HepG2 (cell line): ENCODE results near the gene RAPGEF5. TPM values are rescaled to one million over a fixed set of nuclear protein-coding genes. Genes with fewer than 3 reads are reported as not detected.

Source experiments
- ATF7-NPFF ChIP-seq: sonication (generic); formaldehyde crosslinking; IDR thresholded peaks from 2 replicates; pipeline ENCODE4 v1.8.1; 2023; ENCODE audit warnings: mild to moderate bottlenecking, low read depth, missing genetic modification reagents, moderate library complexity
- CEBPG ChIP-seq: IDR thresholded peaks from 2 replicates; pipeline ENCODE4 v1.6.1; 2016
- FOXK1 ChIP-seq: sonication (generic); formaldehyde crosslinking; IDR thresholded peaks from 2 replicates; pipeline ENCODE4 v1.4.0; 2020; ENCODE audit warnings: low read depth, missing genetic modification reagents, borderline replicate concordance
- GABPB1 ChIP-seq: IDR thresholded peaks from 2 replicates; pipeline ENCODE4 v1.6.1; 2016; ENCODE audit warnings: mild to moderate bottlenecking, missing genetic modification reagents, moderate library complexity, missing compliant biosample characterization
- KDM6A ChIP-seq: IDR thresholded peaks from 2 replicates; pipeline ENCODE4 v1.6.1; 2016; ENCODE audit warnings: low read depth
- KLF15 ChIP-seq: sonication (generic); formaldehyde crosslinking; IDR thresholded peaks from 2 replicates; pipeline ENCODE4 v1.8.1; 2023; ENCODE audit warnings: borderline replicate concordance, mild to moderate bottlenecking, inconsistent platforms, missing genetic modification reagents, mixed read lengths
- MXD4 ChIP-seq: IDR thresholded peaks from 2 replicates; pipeline ENCODE4 v1.6.1; 2016; ENCODE audit warnings: mild to moderate bottlenecking, missing biosample characterization, missing genetic modification reagents
- MYC ChIP-seq: sonication (generic); formaldehyde crosslinking; IDR thresholded peaks from 2 replicates; pipeline ENCODE4 v1.9.0; 2021; ENCODE audit warnings: missing genetic modification reagents, borderline replicate concordance
- NCOA1 ChIP-seq: sonication (generic); formaldehyde crosslinking; IDR thresholded peaks from 2 replicates; pipeline ENCODE4 v1.9.0; 2021; ENCODE audit warnings: missing genetic modification reagents
- RAD21 ChIP-seq: fragments of 450-650 bp; formaldehyde crosslinking; IDR thresholded peaks from 2 replicates; pipeline ENCODE4 v1.5.0; 2020; ENCODE audit warnings: mild to moderate bottlenecking
- RELA ChIP-seq: sonication (generic); formaldehyde crosslinking; IDR thresholded peaks from 2 replicates; pipeline ENCODE4 v1.4.0; 2020; ENCODE audit warnings: missing genetic modification reagents
- THAP7 ChIP-seq: sonication (generic); formaldehyde crosslinking; IDR thresholded peaks from 2 replicates; pipeline ENCODE4 v1.8.1; 2023; ENCODE audit warnings: mild to moderate bottlenecking, missing genetic modification reagents
- UBTF ChIP-seq: sonication (generic); formaldehyde crosslinking; IDR thresholded peaks from 2 replicates; pipeline ENCODE4 v1.4.0; 2020; ENCODE audit warnings: mild to moderate bottlenecking, missing genetic modification reagents
- ZMYM4 ChIP-seq: sonication (generic); formaldehyde crosslinking; IDR thresholded peaks from 2 replicates; pipeline ENCODE4 v1.8.1; 2023; ENCODE audit warnings: mild to moderate bottlenecking, missing genetic modification reagents
- ZNF256 ChIP-seq: sonication (generic); formaldehyde crosslinking; conservative IDR thresholded peaks from 2 replicates; pipeline ENCODE4 v1.4.0; 2020; ENCODE audit warnings: missing genetic modification reagents
- ZNF616 ChIP-seq: sonication (generic); formaldehyde crosslinking; IDR thresholded peaks from 2 replicates; pipeline ENCODE4 v1.5.0; 2020; ENCODE audit warnings: low read depth, mild to moderate bottlenecking, missing genetic modification reagents
- polyA plus RNA-seq, 8 experiments: library from polyadenylated mRNA; depleted of rRNA in 3 of 8; stranded (reverse) in 7 of 8; unstranded in 1 of 8; fragments of >200 nt; fragmentation: Illumina TruSeq in 4 of 8; extraction: Trizol in 4 of 8; gene quantifications; 2 replicates each; pipeline versions ENCODE4 v1.2.1 to v1.2.3, GENCODE V29; 2011 to 2016; ENCODE audit warnings: low read depth in 4 of 8, missing spikeins in 1 of 8, mixed read lengths in 1 of 8; ENCODE audit not compliant: insufficient read depth in 1 of 8
- total RNA-seq, 5 experiments: library from RNA; depleted of rRNA; stranded (reverse); fragments of >200 nt; fragmentation: Illumina TruSeq; extraction: Trizol; gene quantifications; 2 replicates each; pipeline ENCODE4 v1.2.3, GENCODE V29; 2016; ENCODE audit warnings: low read depth in 1 of 5
- TF ChIP-seq, protein P1 (sequence below): sonication (generic); formaldehyde crosslinking; IDR thresholded peaks from 2 replicates; pipeline ENCODE4 v1.4.0; 2020; ENCODE audit warnings: mild to moderate bottlenecking, missing genetic modification reagents
- TF ChIP-seq, protein P2 (sequence below): sonication (generic); formaldehyde crosslinking; IDR thresholded peaks from 2 replicates; pipeline ENCODE4 v1.4.0; 2020; ENCODE audit warnings: mild to moderate bottlenecking, missing genetic modification reagents
- TF ChIP-seq, protein P3 (sequence below): sonication (generic); formaldehyde crosslinking; IDR thresholded peaks from 2 replicates; pipeline ENCODE4 v1.8.0; 2023; ENCODE audit warnings: mild to moderate bottlenecking, missing genetic modification reagents
- TF ChIP-seq, protein P4 (sequence below): sonication (generic); formaldehyde crosslinking; IDR thresholded peaks from 2 replicates; pipeline ENCODE4 v1.4.0; 2020; ENCODE audit warnings: missing genetic modification reagents

RAPGEF5 gene
- total and polyA plus RNA-seq, 2 of the 13 experiments (the other 11 are each of a cell fraction or from before 2014, with no cell fraction given) = 17.1 to 23.4 TPM

- TF ChIP-seq, protein P1, sequence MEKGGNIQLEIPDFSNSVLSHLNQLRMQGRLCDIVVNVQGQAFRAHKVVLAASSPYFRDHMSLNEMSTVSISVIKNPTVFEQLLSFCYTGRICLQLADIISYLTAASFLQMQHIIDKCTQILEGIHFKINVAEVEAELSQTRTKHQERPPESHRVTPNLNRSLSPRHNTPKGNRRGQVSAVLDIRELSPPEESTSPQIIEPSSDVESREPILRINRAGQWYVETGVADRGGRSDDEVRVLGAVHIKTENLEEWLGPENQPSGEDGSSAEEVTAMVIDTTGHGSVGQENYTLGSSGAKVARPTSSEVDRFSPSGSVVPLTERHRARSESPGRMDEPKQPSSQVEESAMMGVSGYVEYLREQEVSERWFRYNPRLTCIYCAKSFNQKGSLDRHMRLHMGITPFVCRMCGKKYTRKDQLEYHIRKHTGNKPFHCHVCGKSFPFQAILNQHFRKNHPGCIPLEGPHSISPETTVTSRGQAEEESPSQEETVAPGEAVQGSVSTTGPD (CRISPR knock-in tag) = no peak
- TF ChIP-seq KDM6A (no peak), CEBPG (CRISPR knock-in tag) (no peak), ZNF256 (CRISPR knock-in tag) (no peak), FOXK1 (CRISPR knock-in tag) (no peak), KLF15 (no peak), NCOA1 (CRISPR knock-in tag) (no peak), ATF7-NPFF (CRISPR knock-in tag) (no peak), MYC (CRISPR knock-in tag) (peak; percentile 64; the same call in 1 of the 2 replicates), RAD21 (CRISPR knock-in tag) (peak; percentile 84), GABPB1 (peak; percentile 76), THAP7 (CRISPR knock-in tag) (no peak), ZNF616 (CRISPR knock-in tag) (no peak), UBTF (CRISPR knock-in tag) (peak; percentile 68), RELA (CRISPR knock-in tag) (no peak), ZMYM4 (CRISPR knock-in tag) (peak; percentile 72), MXD4 (peak; percentile 32; the same call in 1 of the 2 replicates)
- TF ChIP-seq, protein P2, sequence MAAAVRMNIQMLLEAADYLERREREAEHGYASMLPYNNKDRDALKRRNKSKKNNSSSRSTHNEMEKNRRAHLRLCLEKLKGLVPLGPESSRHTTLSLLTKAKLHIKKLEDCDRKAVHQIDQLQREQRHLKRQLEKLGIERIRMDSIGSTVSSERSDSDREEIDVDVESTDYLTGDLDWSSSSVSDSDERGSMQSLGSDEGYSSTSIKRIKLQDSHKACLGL (CRISPR knock-in tag) = no peak
- TF ChIP-seq, protein P3, sequence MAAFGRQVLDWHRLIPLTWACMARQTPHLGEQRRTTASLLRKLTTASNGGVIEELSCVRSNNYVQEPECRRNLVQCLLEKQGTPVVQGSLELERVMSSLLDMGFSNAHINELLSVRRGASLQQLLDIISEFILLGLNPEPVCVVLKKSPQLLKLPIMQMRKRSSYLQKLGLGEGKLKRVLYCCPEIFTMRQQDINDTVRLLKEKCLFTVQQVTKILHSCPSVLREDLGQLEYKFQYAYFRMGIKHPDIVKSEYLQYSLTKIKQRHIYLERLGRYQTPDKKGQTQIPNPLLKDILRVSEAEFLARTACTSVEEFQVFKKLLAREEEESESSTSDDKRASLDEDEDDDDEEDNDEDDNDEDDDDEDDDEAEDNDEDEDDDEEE (CRISPR knock-in tag) = peak; percentile 67; the same call in 1 of the 2 replicates
- TF ChIP-seq, protein P4, sequence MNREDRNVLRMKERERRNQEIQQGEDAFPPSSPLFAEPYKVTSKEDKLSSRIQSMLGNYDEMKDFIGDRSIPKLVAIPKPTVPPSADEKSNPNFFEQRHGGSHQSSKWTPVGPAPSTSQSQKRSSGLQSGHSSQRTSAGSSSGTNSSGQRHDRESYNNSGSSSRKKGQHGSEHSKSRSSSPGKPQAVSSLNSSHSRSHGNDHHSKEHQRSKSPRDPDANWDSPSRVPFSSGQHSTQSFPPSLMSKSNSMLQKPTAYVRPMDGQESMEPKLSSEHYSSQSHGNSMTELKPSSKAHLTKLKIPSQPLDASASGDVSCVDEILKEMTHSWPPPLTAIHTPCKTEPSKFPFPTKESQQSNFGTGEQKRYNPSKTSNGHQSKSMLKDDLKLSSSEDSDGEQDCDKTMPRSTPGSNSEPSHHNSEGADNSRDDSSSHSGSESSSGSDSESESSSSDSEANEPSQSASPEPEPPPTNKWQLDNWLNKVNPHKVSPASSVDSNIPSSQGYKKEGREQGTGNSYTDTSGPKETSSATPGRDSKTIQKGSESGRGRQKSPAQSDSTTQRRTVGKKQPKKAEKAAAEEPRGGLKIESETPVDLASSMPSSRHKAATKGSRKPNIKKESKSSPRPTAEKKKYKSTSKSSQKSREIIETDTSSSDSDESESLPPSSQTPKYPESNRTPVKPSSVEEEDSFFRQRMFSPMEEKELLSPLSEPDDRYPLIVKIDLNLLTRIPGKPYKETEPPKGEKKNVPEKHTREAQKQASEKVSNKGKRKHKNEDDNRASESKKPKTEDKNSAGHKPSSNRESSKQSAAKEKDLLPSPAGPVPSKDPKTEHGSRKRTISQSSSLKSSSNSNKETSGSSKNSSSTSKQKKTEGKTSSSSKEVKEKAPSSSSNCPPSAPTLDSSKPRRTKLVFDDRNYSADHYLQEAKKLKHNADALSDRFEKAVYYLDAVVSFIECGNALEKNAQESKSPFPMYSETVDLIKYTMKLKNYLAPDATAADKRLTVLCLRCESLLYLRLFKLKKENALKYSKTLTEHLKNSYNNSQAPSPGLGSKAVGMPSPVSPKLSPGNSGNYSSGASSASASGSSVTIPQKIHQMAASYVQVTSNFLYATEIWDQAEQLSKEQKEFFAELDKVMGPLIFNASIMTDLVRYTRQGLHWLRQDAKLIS (CRISPR knock-in tag) = no peak
Observed at GRCh38 chr7:22082886-22083703, 273.9 kb downstream of the RAPGEF5 start (continued).
